Fibroblast of the aortic adventitia (primary cell): ENCODE measurements around the gene SLC25A28. TPM values are rescaled to one million over a fixed set of nuclear protein-coding genes. Genes with fewer than 3 reads are reported as not detected.

Experiments used
- DNase-seq: peaks from one replicate; pipeline ENCODE4 v3.0.0-alpha.2; 2010; ENCODE audit warnings: low read depth
- H3K4me3 ChIP-seq: 2 replicates; pipeline ENCODE4 v1.5.1; 2011; ENCODE audit warnings: low read depth, mild to moderate bottlenecking, control low read depth, low read length, moderate library complexity
- CTCF ChIP-seq: IDR thresholded peaks from 2 replicates; pipeline ENCODE4 v1.5.1; 2011; ENCODE audit warnings: mild to moderate bottlenecking, low read length, control low read depth, inconsistent platforms; ENCODE audit not compliant: insufficient read depth
- total RNA-seq: library from RNA; depleted of rRNA; stranded (reverse); fragments of >200 nt; gene quantifications from 2 replicates; pipeline ENCODE4 v1.2.3, GENCODE V29; 2012; ENCODE audit warnings: low replicate concordance

SLC25A28 gene
- total RNA-seq, 1 donor: 20.9 TPM

- peak; percentile 38 for TF ChIP-seq CTCF
- DNase-seq: peak; percentile 89
- peak within 1 kb of the TSS; percentile 84 for H3K4me3 ChIP-seq
Observed at GRCh38 chr10:99659031-99659867, 39.0 kb upstream of the SLC25A28 start, which contains the start of gene ENTPD7. Gene ENTPD7 (plus strand): TSS chr10:99659509. CDS start chr10:99659957, 448 bp downstream.

DNA sequence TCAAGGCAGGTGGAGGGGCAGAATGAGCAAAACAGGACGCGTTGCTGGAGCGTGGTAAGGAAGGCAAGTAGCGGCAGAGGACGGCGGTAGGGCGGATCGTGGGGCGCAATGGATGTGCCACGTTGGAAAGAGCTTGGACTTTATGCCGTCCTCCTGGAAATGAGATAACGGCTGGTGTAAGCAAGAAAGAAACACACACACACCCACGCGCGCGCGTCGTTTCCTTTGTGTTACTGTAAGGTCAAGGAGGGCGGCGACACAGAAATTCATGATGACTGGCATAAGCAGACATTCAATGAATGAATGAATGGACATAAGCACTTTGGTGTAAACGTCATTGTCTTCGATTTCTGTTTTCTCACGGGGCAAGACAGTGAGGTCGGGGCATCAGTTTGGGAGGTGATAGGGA is 38.4 kb upstream of the SLC25A28 start:
- DNase-seq: peak; percentile 47
- H3K4me3 ChIP-seq: peak overlapping the region; percentile 84
- no peak for TF ChIP-seq CTCF

GRCh38 chr10:99656199-99657064 is 36.2 kb upstream of the SLC25A28 start:
- H3K4me3 ChIP-seq: no peak overlapping the region
- TF ChIP-seq CTCF: no peak
- DNase-seq: peak; percentile 31

GRCh38 chr10:99654390-99655175 is 34.3 kb upstream of the SLC25A28 start:
- DNase-seq: no peak
- H3K4me3 ChIP-seq: no peak overlapping the region
- TF ChIP-seq CTCF: no peak

- H3K4me3 ChIP-seq: no peak overlapping the region
- no peak for TF ChIP-seq CTCF
- no peak for DNase-seq
Observed at GRCh38 chr10:99652800-99653390, 32.7 kb upstream of the SLC25A28 start.

DNA sequence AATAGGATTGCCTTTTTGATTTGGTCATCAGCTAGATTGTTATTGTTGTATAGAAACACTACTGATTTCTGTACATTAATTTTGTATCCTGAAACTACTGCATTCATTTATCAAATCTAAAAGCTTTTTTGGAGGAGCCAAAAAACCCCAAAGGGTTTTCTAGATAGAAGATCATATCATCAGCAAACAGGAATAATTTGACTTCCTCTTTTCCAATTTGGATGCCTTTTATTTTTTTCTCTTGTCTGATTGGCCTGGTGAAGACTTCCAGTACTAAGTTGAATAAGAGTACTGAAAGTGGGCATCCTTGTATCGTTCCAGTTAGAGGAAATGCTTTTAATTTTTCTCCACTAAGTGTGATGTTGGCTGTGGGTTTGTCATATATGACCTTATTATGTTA is 28.5 kb upstream of the SLC25A28 start:
- no peak for TF ChIP-seq CTCF
- H3K4me3 ChIP-seq: no peak overlapping the region
- DNase-seq: no peak
